LHCN-M2 (cell line): ENCODE results near the gene MSX2. TPM values are rescaled to one million over a fixed set of nuclear protein-coding genes. Genes with fewer than 3 reads are reported as not detected.

ENCODE experiments used
- DNase-seq: peaks from one replicate; pipeline ENCODE4 v3.0.0-alpha.2; 2012; ENCODE audit warnings: low read depth
- polyA plus RNA-seq: library from polyadenylated mRNA; unstranded; fragments of >200 nt; gene quantifications from one replicate; pipeline ENCODE4 v1.2.1, GENCODE V29; 2012; ENCODE audit warnings: missing spikeins
- total RNA-seq: library from RNA; depleted of rRNA; stranded (reverse); fragments of >200 nt; gene quantifications from 2 replicates; pipeline ENCODE4 v1.2.3, GENCODE V29; 2014; rRNA removed

Gene MSX2
- 4.0 and 4.9 TPM in 2 replicates for total RNA-seq
- polyA plus RNA-seq, result 3.9 TPM

- DNase-seq, result peak; percentile 88
Observed at GRCh38 chr5:174724484-174725260, at the start of gene MSX2. MSX2 (plus strand) TSS chr5:174724582; CDS start chr5:174724660, 78 bp downstream.

DNA sequence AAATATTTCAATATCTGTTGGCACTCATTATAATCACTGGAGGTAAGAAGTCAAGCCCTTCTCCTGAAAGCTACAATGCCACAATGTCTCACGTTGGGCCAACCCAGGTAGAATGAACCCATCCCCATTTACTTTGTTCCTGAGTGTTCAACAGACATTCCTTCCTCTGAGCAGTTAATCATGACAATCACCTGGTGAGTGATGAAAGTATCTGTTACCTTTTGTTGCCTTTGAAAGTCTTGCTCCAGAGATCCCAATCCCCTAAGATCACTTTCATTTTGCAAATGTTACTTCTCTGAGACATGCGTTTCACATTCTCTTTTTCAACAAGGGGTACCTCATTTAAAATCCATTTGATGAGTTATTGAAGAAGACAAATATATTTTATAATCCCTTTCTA, 49.3 kb upstream of the MSX2 start:
- DNase-seq, result no peak

- DNase-seq, result no peak
Observed at GRCh38 chr5:174675916-174676315, 48.5 kb upstream of the MSX2 start.

DNA sequence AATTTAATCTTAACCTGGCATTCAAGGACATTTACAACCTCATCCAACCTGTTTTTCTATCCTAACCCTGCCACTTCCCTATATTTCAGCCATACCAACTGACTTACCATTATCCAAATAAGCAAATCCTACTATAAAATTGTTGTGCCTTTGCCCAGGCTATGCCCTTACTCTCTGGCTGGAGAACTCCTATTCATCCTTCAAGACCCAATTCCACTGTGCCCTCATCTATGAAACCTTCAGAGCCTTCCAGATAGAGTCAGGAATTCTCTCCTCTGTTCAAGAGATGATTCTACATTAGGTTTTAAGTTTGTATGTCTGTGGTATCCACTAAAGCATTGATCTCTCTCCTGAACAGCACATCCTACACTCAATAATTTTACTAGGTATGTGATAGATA, 46.3 kb upstream of the MSX2 start:
- no peak for DNase-seq

- DNase-seq, result no peak
Observed at GRCh38 chr5:174680901-174681565, 43.3 kb upstream of the MSX2 start.

DNA sequence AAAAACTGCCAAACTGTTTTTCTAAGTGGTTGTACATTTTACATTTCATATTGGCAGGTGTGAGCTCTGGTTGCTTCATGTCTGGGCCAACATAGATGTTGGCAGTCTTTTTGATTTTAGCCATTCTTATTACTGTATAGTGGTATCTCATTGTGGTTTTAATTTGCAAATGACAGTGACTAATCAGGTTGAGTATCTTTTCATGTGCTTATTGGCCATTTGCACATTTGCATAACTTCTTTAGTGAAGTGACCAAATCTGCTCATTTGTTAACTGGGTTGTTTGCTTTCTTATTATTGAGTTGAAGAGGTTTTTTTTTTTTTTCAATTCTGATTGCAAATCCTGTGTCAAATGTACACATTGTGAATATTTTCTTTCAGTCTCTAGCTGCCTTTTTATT, 36.9 kb upstream of the MSX2 start:
- DNase-seq, result no peak

DNA sequence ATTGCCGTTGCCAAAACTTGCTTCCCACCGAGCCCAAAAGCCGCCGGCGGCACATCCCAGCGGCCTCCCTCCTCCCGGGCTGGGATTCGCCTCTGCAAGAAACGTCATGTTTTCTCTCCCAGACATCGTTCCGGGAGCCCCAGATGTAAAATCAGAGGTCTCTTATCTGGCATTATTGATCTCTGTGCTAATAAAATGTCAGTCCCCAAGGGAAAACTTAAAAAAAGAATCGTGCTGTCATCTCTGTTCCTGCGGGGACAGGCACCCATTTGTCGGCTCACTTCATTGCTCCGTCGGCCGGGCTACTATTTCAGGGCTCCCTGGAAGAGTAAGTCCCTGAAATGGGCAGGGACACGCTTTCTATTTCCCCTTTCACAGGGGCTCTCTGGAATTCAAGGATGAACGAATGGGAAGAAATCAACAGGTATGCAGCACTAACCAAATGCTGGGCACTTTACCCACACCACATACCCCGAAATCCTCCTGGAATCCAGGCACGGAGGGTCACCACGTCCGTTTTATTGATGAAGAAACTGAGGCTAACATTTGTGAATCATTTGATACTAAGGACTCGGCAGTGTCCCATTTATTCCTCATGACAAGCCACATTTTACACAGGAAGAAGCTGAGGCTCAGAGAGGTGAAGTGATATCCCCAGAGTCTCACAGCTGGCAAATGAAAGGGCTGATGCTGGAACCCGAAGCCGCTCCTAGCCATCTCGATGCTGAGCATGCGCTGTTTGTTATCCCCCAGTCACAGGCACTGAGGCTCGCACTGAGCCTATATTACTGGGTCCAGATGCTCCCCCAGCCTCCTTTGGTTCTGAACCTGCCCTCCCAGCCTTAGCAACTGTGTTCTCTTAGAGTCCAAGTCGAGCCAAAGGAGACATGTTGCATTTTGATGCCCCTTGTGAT, 35.7 kb upstream of the MSX2 start:
- no peak for DNase-seq

DNA sequence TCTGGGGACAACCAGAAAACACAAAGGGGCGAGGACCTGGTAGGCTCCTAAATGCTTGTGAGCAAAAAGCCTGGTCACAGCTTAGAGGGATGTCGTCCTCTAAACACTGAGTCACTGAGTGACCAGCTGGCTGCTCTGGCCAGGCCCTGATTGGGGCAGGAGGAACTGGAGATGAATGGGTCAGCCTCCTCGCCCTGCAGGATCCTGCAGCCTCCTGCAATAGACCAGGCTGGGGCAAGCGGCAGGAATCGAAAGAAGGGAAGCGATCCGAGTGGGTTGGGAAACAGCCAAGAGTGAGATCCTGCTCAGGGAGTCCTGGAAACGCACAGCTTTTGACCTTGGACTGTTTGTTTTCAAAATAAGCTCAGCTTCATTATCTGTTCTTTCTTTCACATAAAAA, 34.1 kb upstream of the MSX2 start:
- peak; percentile 46 for DNase-seq

- DNase-seq, result no peak
Observed at GRCh38 chr5:174692381-174692780, 32.0 kb upstream of the MSX2 start.

- DNase-seq, result no peak
Observed at GRCh38 chr5:174692982-174693422, 31.4 kb upstream of the MSX2 start.

DNA sequence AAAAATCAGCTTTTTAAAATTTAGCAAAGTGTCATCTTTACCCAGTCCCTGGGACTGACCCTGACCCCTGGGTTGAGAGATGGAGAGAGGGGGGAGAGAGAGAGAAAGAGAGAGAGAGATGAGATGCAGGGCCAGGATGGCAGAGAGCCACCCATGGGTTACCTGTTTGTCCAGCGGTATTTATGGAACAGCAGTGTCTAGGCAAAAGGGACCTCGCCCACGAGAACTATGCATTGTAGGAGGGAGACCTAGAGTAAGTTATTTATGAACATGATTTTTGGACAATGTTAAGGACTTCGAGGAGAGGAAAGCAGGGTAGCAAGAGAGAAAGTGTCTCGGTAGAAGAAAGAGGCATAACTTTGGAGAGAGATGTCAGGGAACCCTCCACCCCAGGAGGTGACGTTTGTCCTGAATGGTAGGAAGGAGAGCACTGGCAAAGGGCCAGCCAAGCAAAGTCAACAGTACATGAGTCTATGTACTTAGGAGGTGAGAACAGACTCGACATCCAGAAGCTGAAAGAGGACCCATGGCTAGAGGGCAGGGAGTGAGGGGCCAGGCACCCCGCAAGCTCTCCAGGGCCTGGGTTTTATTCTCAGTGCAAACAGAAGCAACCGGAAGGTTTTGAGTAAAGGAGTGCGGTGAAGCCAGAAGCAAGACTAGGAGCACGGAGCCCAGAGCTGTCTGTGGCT, 30.5 kb upstream of the MSX2 start:
- no peak for DNase-seq

DNA sequence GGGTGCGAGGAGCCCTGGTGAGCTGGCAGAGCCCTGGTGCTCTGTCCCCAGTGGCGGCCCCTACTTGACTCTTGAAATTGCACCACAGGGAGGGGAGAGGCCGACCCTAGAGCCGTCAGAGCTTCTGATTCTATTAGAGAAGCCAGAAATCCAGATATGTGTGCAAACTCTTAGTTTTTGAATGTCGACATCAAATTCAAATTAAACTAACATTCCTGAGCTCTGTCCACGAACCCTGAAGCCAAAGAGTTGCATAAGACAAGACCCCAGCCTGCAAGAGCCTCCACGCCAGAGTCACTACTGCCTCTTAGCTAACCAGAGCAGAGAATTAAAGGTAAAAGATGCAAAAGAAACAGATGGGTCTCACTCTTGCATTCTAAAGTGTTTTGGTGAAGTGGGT, 29.8 kb upstream of the MSX2 start:
- no peak for DNase-seq

DNA sequence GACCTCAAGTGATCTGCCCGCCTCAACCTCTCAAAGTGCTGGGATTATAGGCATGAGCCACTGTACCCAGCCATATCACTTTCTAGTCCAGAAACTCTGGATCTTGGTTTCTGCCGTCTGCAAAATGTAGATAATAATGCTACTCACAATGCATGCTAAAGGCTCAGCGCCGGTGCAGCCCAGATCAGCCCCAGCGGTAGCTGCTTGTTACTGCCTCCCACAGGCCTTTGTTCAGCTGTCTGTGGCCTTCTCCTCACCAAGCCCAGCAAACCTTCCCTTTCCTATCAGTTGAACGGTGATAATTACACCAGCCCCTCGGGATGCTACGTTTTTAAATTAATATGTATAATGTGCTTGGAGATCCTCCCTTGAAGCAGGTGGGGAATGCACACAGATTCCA, 26.2 kb upstream of the MSX2 start:
- no peak for DNase-seq

DNA sequence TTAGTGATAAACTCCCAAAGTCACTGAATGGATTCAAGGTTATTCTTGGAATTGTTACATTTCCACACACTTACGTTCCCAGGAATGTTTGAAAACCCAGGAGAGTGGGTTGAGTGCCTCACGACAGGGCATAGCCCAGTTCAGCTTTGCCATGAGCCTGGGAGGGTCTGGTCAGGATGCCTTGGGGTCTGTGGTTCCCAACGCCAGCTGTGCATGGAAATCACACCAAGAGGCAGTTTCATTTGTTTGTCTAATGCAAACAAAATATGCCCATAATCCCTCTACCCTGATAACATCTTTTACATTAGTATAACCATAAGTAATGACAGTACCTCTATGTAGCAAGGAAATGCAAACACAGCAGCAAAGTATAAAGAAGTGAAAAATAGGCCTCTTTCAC, 25.3 kb upstream of the MSX2 start:
- DNase-seq, result no peak

DNA sequence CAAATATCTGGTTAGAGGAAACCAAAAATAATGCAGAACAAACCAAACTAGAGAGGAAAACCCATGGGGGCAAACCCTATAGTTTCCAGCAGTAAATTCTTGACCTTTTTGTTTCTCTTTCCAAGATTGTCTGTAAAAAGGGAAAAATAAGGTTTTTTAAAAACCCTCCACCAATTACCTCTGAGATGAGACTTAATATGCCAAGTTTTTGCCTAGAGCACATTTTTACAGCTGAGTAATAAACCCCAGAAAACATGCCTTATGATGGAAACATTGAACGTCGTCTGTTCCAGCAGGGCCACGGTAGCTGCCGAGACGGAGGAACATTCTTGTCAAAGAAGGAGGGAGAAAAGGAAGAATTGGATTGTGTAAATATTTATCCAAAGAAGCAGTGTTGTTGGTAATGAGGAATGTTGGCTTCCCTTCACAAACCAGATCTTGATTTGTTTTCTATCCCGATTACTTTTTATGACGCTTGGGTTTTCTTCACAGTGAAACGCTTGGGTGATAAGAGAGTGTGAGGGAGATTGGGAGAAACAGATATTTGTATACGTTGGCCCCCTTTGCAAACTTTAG, 17.3 kb upstream of the MSX2 start:
- no peak for DNase-seq

DNA sequence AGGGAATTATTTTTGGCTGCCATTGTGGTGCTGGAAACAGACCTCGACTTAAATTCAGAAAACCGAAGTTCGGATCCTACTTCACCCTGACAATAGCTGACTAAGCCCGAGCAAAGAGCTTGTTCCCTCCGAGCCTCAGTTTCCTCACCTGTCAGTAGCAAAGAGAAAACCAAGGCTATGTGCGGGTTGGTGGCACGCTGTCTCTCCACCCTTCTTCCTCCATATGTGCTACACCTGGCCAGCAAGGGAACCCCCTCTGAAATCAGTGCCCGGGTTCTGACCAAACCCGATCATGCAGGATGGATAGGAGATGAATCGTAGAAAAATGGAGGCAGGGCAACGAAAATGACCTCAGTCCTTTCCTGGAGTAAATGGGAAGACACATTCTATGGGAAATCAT, 16.7 kb upstream of the MSX2 start:
- no peak for DNase-seq

- DNase-seq, result no peak
Observed at GRCh38 chr5:174708476-174709207, 15.7 kb upstream of the MSX2 start.

- no peak for DNase-seq
Observed at GRCh38 chr5:174714751-174715150, 9.6 kb upstream of the MSX2 start.

GRCh38 chr5:174715804-174716203, 8.6 kb upstream of the MSX2 start:
- no peak for DNase-seq

DNA sequence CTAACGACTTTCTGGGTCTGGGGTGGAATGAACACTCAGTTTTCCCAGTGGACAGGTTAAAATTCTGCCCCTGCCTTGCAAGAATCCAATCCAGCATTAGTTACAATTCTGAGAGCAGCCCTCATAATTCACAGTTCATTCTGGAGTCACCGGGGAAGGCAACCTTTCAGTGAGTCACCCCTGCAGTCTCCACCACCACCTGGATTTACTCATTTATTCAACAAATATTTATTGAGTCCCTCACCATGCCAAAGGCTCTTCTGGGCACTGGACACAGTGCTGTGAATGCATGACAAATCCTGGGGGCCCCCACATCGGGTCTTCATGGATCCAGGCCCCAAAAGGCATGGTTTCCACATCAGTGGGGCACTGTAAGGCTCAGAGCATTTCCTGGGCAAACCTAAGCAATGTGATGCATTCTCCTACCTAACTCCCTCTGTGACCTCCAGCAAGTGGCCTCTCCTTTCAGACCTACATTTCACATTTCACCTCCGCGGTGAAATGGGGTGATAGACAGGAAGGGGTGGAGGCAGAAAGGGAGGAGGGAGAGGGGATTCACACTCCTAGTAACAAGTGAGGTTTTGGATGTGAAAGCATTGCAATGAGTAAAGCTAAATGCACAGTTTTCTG, 6.4 kb upstream of the MSX2 start:
- DNase-seq, result no peak
